LNCAP (cell line): Measurements from ENCODE around the gene TMCC1.

Experiments used
- TF ChIP-seq, protein P1 (sequence below): fragments of 450-650 bp; IDR thresholded peaks from 2 replicates; pipeline ENCODE4 v1.5.1; 2017; ENCODE audit warnings: mild to moderate bottlenecking

TMCC1 gene

GRCh38 chr3:129686941-129687340 is 206.6 kb downstream of the TMCC1 start:
- TF ChIP-seq, protein P1, sequence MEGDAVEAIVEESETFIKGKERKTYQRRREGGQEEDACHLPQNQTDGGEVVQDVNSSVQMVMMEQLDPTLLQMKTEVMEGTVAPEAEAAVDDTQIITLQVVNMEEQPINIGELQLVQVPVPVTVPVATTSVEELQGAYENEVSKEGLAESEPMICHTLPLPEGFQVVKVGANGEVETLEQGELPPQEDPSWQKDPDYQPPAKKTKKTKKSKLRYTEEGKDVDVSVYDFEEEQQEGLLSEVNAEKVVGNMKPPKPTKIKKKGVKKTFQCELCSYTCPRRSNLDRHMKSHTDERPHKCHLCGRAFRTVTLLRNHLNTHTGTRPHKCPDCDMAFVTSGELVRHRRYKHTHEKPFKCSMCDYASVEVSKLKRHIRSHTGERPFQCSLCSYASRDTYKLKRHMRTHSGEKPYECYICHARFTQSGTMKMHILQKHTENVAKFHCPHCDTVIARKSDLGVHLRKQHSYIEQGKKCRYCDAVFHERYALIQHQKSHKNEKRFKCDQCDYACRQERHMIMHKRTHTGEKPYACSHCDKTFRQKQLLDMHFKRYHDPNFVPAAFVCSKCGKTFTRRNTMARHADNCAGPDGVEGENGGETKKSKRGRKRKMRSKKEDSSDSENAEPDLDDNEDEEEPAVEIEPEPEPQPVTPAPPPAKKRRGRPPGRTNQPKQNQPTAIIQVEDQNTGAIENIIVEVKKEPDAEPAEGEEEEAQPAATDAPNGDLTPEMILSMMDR = no peak

DNA sequence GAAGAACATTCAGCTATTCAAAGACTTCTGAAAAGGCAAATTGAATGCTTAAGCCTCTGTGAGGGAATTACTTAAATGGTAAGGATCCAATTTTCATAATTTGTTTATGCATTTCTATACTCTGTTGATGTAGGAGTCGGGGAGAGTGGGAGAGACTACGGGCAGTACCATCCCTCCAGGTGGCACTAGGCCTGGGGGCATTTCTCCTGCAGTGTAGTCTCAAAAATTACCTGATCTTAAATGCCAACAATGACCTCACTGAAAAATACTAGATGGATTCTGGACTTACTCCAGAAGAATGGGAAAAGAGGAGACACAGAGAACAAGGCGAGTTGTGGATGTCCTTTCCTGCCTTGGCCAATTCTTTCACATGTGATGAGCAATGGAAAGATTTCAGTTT is 209.2 kb downstream of the TMCC1 start:
- TF ChIP-seq, protein P1 = no peak

DNA sequence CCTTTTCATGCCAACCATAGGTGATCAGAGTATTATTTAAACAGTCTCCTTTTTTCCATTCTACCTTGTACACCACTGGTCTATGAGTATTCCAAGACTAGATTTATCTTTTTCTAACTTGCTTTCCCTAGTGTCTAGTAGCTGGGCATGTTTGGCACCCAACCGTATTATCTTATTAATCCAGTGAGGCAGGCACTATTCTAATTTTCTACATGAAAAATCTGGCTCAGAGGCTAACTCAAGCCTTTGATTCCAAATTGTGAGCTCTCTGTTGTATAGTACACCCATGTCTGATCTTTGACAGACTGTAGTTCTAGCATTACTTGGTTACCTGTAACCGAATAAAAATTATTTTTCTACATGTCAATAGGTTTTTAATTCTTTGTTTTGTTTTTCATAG is 210.3 kb downstream of the TMCC1 start:
- TF ChIP-seq, protein P1 = no peak

- TF ChIP-seq, protein P1 = no peak
These were observed 216.5 kb downstream of the TMCC1 start for GRCh38 chr3:129676985-129677384.

- TF ChIP-seq, protein P1 = no peak
These were observed 219.4 kb downstream of the TMCC1 start for GRCh38 chr3:129673897-129674797.

DNA sequence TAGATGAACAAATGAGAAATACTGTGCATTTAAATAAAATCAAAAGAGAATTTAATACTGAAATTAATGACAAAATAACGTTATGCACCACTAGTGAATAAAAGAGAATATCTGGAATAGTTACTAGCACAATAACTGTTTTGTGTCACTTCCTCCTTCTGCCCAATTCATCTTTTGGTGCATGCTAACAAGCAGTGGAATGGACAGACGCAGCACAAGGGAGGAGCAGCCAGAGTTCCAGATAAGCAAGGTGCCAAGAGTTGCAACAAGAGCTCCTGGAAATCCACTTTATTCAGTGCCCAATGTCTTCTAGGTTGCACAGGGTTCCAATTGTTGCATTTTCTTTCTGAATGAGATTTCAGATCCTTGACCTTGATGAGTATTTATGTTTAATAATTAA is 220.5 kb downstream of the TMCC1 start:
- TF ChIP-seq, protein P1 = no peak

GRCh38 chr3:129672412-129672811 is 221.1 kb downstream of the TMCC1 start:
- TF ChIP-seq, protein P1 = no peak
